GM12891 (cell line): ENCODE data around the gene TCERG1L.

ENCODE experiments used
- DNase-seq: peaks from one replicate; pipeline ENCODE4 v3.0.0; 2011; ENCODE audit warnings: low spot score; ENCODE audit not compliant: insufficient read length
- FAIRE-seq: peaks from 2 replicates; lab custom pipeline; 2011; peaks lifted over from hg19 to GRCh38; lab: Jason Lieb, UNC
- PAX5 ChIP-seq: IDR thresholded peaks from 2 replicates; pipeline ENCODE4 v1.6.1; 2011; ENCODE audit warnings: low read length, moderate library complexity, mild to moderate bottlenecking; ENCODE audit not compliant: insufficient read depth, severe bottlenecking
- POLR2A ChIP-seq: IDR thresholded peaks from 2 replicates; pipeline ENCODE4 v1.6.1; 2011; ENCODE audit warnings: low read depth, low read length, control low read depth
- POLR2AphosphoS5 ChIP-seq: IDR thresholded peaks from 2 replicates; pipeline ENCODE4 v1.6.1; 2011; ENCODE audit warnings: low read depth, low read length, control low read depth
- POU2F2 ChIP-seq: IDR thresholded peaks from 2 replicates; pipeline ENCODE4 v1.6.1; 2011; ENCODE audit warnings: low read depth, mild to moderate bottlenecking, control low read depth, low read length, moderate library complexity
- SPI1 ChIP-seq: IDR thresholded peaks from 2 replicates; pipeline ENCODE4 v1.6.1; 2011; ENCODE audit warnings: low read depth, low read length, control low read depth
- TAF1 ChIP-seq: IDR thresholded peaks from 2 replicates; pipeline ENCODE4 v1.6.1; 2011; ENCODE audit warnings: low read depth, low read length, control low read depth

The TCERG1L gene

GRCh38 chr10:131204406-131205152 lies 106.9 kb downstream of the TCERG1L start:
- no peak for TF ChIP-seq POU2F2
- TF ChIP-seq SPI1 = no peak
- no peak for TF ChIP-seq POLR2A
- no peak for TF ChIP-seq TAF1
- no peak for TF ChIP-seq PAX5
- TF ChIP-seq POLR2AphosphoS5 = no peak
- DNase-seq = no peak
- FAIRE-seq = no peak

GRCh38 chr10:131203456-131204357 lies 107.8 kb downstream of the TCERG1L start:
- no peak for FAIRE-seq
- DNase-seq = no peak
- TF ChIP-seq POU2F2 = no peak
- no peak for TF ChIP-seq POLR2A
- TF ChIP-seq PAX5 = no peak
- no peak for TF ChIP-seq SPI1
- no peak for TF ChIP-seq POLR2AphosphoS5

- FAIRE-seq = no peak
- DNase-seq = no peak
Observed at GRCh38 chr10:131202990-131203389, 108.5 kb downstream of the TCERG1L start.

GRCh38 chr10:131201741-131202515 lies 109.6 kb downstream of the TCERG1L start:
- DNase-seq (no peak), FAIRE-seq (no peak)
- TF ChIP-seq POLR2A (no peak), POU2F2 (no peak), PAX5 (no peak), SPI1 (no peak), POLR2AphosphoS5 (no peak), TAF1 (no peak)

More at GRCh38 chr10:131202990-131203389, 108.5 kb downstream of the TCERG1L start:
- TF ChIP-seq SPI1 (no peak), POLR2A (no peak), TAF1 (no peak), POLR2AphosphoS5 (no peak), PAX5 (no peak)

- DNase-seq (no peak), FAIRE-seq (no peak)
- TF ChIP-seq POLR2A = no peak
- no peak for TF ChIP-seq PAX5
- no peak for TF ChIP-seq POU2F2
- no peak for TF ChIP-seq POLR2AphosphoS5
- no peak for TF ChIP-seq SPI1
- TF ChIP-seq TAF1 = no peak
Observed at GRCh38 chr10:131200856-131201470, 110.6 kb downstream of the TCERG1L start.

- DNase-seq (no peak), FAIRE-seq (no peak)
- TF ChIP-seq SPI1 (no peak), TAF1 (no peak), POLR2AphosphoS5 (no peak), PAX5 (no peak), POLR2A (no peak)
Observed at GRCh38 chr10:131199646-131200045, 111.9 kb downstream of the TCERG1L start.

GRCh38 chr10:131198843-131199242 lies 112.7 kb downstream of the TCERG1L start:
- TF ChIP-seq TAF1 = no peak
- FAIRE-seq (no peak), DNase-seq (no peak)

- DNase-seq (no peak), FAIRE-seq (no peak)
- no peak for TF ChIP-seq TAF1
- TF ChIP-seq SPI1 = no peak
- TF ChIP-seq PAX5 = no peak
- TF ChIP-seq POU2F2 = no peak
- no peak for TF ChIP-seq POLR2A
- TF ChIP-seq POLR2AphosphoS5 = no peak
Observed at GRCh38 chr10:131198401-131198800, 113.1 kb downstream of the TCERG1L start.

- FAIRE-seq = no peak
- no peak for DNase-seq
- TF ChIP-seq TAF1 = no peak
- no peak for TF ChIP-seq PAX5
- TF ChIP-seq POLR2AphosphoS5 = no peak
- TF ChIP-seq POLR2A = no peak
- no peak for TF ChIP-seq POU2F2
- no peak for TF ChIP-seq SPI1
Observed at GRCh38 chr10:131196176-131196885, 115.2 kb downstream of the TCERG1L start.
